HUES64 (cell line): Measurements from ENCODE around the gene ZNF276.
"Not testable (repeated sequence)": the region's sequence is repeated elsewhere in the genome, so short reads cannot be mapped to it uniquely, and the experiment has no call there.

Experiments
- H3K27ac ChIP-seq: 2 replicates; pipeline ENCODE4 v1.7.0; 2013; ENCODE audit warnings: low read depth, low read length, inconsistent platforms
- H3K27me3 ChIP-seq: 2 replicates; pipeline ENCODE4 v1.6.1; 2013; ENCODE audit warnings: mild to moderate bottlenecking, low read length; ENCODE audit not compliant: insufficient read depth
- H3K36me3 ChIP-seq: 2 replicates; pipeline ENCODE4 v1.6.1; 2013; ENCODE audit warnings: mild to moderate bottlenecking, low read length; ENCODE audit not compliant: insufficient read depth
- H3K4me1 ChIP-seq: 2 replicates; pipeline ENCODE4 v1.6.1; 2013; ENCODE audit warnings: mild to moderate bottlenecking, low read length, moderate library complexity; ENCODE audit not compliant: insufficient read depth
- H3K4me3 ChIP-seq: 2 replicates; pipeline ENCODE4 v1.5.1; 2013; ENCODE audit warnings: mild to moderate bottlenecking, low read length, moderate library complexity
- H3K9ac ChIP-seq: 2 replicates; pipeline ENCODE4 v1.6.1; 2013; ENCODE audit warnings: mild to moderate bottlenecking, low read depth, low read length
- H3K9me3 ChIP-seq: 2 replicates; pipeline ENCODE4 v1.6.1; 2013; ENCODE audit warnings: low read depth, low read length; ENCODE audit not compliant: insufficient read depth
- WGBS: fragments of 150-250, 120-280 bp; methylation state at CpG from one replicate; pipeline ENCODE4 v1.1.7; 2013; ENCODE audit warnings: missing lambda C conversion rate; 5-methylcytosine and 5-hydroxymethylcytosine counted together

The ZNF276 gene

DNA sequence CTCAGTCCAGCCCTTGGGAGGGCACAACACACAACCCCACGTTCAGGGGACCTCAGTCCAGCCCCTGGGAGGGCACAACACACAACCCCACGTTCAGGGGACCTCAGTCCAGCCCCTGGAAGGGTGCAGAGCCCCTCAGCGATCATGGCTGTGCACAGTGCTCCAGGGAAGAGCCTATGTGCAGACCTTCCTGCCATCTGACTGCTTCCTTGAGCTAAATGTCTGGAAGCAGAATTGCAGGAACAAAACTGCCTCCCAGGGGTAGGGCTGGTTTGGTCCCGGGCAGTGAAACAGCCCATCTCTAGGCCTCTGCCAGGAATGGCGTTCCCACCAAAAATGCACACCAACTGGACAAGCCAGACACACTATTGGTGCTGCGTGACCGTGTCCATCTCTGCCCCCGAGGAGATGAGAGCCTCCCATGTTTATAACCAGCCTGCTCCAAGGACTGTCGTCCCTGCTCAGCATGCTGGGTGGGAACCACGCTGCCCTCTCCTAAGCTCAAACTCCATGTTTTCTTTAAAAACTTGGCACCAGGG is 44.0 kb downstream of the ZNF276 start:
- Histone ChIP-seq H3K4me1 (no peaks in the 10 kb centered on the region), H3K27me3 (no peaks in the 10 kb centered on the region), H3K9ac (no peak overlapping the region), H3K36me3 (peaks cover 95% of the 10 kb centered on the region), H3K9me3 (no peaks in the 10 kb centered on the region), H3K4me3 (no peak overlapping the region), H3K27ac (no peak overlapping the region)
- 94% methylated on average over 10 of the region's 10 CpGs for WGBS

GRCh38 chr16:89770367-89770766 is 49.0 kb downstream of the ZNF276 start:
- H3K27ac ChIP-seq = no peak overlapping the region
- H3K36me3 ChIP-seq = peaks cover 94% of the 10 kb centered on the region
- 95% methylated on average over 16 of the region's 16 CpGs for WGBS
- H3K4me1 ChIP-seq = no peaks in the 10 kb centered on the region
- no peaks in the 10 kb centered on the region for H3K9me3 ChIP-seq
- H3K9ac ChIP-seq = no peak overlapping the region
- no peak overlapping the region for H3K4me3 ChIP-seq
- H3K27me3 ChIP-seq = no peaks in the 10 kb centered on the region

GRCh38 chr16:89775223-89775622 is 53.9 kb downstream of the ZNF276 start:
- WGBS = 97% methylated on average over 13 of the region's 13 CpGs
- Histone ChIP-seq H3K4me1 (no peaks in the 10 kb centered on the region), H3K36me3 (peaks cover 90% of the 10 kb centered on the region), H3K9ac (no peak overlapping the region), H3K9me3 (no peaks in the 10 kb centered on the region), H3K4me3 (no peak overlapping the region), H3K27me3 (no peaks in the 10 kb centered on the region), H3K27ac (no peak overlapping the region)

GRCh38 chr16:89778211-89778610 is 56.9 kb downstream of the ZNF276 start:
- H3K9ac ChIP-seq = not testable (repeated sequence)
- peaks cover 80% of the 10 kb centered on the region for H3K36me3 ChIP-seq

GRCh38 chr16:89779231-89779908 is 58.0 kb downstream of the ZNF276 start:
- no peaks in the 10 kb centered on the region for H3K27me3 ChIP-seq
- WGBS = 91% methylated on average over 13 of the region's 13 CpGs
- no peak overlapping the region for H3K4me3 ChIP-seq
- H3K36me3 ChIP-seq = peaks cover 75% of the 10 kb centered on the region
- H3K9ac ChIP-seq = no peak overlapping the region
- no peaks in the 10 kb centered on the region for H3K9me3 ChIP-seq
- no peaks in the 10 kb centered on the region for H3K4me1 ChIP-seq
- peak overlapping the region; percentile 44; the same call in 1 of the 2 replicates for H3K27ac ChIP-seq

More at GRCh38 chr16:89778211-89778610, 56.9 kb downstream of the ZNF276 start:
- not testable (repeated sequence) for H3K4me1 ChIP-seq, H3K27ac ChIP-seq, H3K27me3 ChIP-seq, H3K4me3 ChIP-seq, H3K9me3 ChIP-seq
- WGBS = 96% methylated on average over 5 of the region's 5 CpGs

DNA sequence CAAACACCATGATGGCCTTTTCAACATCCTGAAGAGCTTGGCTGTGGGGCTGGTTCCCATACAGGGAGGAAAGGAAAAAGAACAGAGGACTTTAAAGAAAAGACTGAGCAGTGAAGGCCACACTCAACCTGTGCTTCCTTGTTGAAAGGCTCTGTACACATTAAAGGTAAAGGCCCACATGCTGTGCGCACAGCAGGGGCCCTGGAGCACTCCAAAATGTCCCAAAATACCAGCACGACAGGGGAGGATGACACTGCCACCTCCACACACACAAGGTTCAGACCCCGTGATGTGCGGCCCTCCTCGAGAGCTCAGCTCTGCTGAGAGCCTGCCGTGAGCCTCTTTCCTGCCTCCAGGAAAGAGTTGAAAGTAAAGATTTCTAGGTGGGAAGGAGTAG is 58.6 kb downstream of the ZNF276 start:
- WGBS = 71% methylated on average over 6 of the region's 6 CpGs
- no peaks in the 10 kb centered on the region for H3K9me3 ChIP-seq

DNA sequence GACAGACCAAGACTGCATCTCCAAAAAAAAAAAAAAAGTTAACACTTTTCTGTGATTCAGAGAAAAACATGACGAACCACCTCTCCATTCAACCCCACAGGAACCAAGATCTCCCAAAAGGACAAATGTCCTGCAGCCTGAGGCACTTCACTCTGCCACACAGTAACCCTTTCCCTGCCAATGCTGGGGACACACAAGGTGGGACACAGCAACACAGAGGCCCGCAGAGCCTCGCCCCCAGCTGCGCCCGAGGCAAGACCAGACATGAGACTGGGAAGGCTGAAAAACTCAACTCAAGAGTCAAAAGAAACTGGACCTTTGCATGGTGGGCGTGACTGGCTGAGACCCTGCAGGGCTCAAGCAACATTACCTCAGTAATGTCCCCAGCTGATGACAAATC is 61.2 kb downstream of the ZNF276 start:
- Histone ChIP-seq H3K36me3 (peaks cover 80% of the 10 kb centered on the region), H3K27me3 (no peaks in the 10 kb centered on the region), H3K9me3 (no peaks in the 10 kb centered on the region), H3K9ac (no peak overlapping the region), H3K4me1 (no peaks in the 10 kb centered on the region), H3K27ac (no peak overlapping the region), H3K4me3 (no peak overlapping the region)
- WGBS = 95% methylated on average over 6 of the region's 6 CpGs

More for the DNA sequence above, 58.6 kb downstream of the ZNF276 start:
- no peaks in the 10 kb centered on the region for H3K27me3 ChIP-seq
- no peak overlapping the region for H3K4me3 ChIP-seq
- H3K4me1 ChIP-seq = no peaks in the 10 kb centered on the region
- no peak overlapping the region for H3K9ac ChIP-seq
- peaks cover 77% of the 10 kb centered on the region for H3K36me3 ChIP-seq
- H3K27ac ChIP-seq = peak overlapping the region; percentile 44

DNA sequence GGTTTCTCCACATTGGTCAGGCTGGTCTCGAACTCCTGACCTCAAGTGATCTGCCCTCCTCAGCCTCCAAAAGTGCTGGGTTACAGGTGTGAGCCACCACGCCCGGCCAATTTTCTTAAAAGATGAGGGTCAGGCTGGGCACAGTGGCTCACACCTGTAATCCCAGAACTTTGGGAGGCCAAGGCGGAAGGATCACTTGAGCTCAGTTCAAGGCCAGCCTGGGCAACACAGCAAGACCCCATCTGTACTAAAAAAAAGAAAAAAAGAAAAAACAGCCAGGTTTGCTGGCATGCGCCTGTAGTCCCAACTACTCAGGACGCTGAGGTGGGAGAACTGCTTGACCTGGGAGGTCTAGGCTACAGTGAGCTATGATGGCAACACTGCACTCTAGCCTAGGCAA is 62.6 kb downstream of the ZNF276 start:
- H3K9ac ChIP-seq, H3K4me1 ChIP-seq, H3K27ac ChIP-seq, H3K27me3 ChIP-seq, H3K4me3 ChIP-seq, H3K9me3 ChIP-seq: not testable (repeated sequence)
- 96% methylated on average over 6 of the region's 6 CpGs for WGBS
- H3K36me3 ChIP-seq = peaks cover 82% of the 10 kb centered on the region

GRCh38 chr16:89784406-89784805 is 63.1 kb downstream of the ZNF276 start:
- Histone ChIP-seq H3K36me3 (peaks cover 82% of the 10 kb centered on the region), H3K4me3 (no peak overlapping the region), H3K9me3 (no peaks in the 10 kb centered on the region), H3K27me3 (no peaks in the 10 kb centered on the region), H3K4me1 (no peaks in the 10 kb centered on the region), H3K9ac (no peak overlapping the region), H3K27ac (no peak overlapping the region)
- 97% methylated on average over 7 of the region's 7 CpGs for WGBS

DNA sequence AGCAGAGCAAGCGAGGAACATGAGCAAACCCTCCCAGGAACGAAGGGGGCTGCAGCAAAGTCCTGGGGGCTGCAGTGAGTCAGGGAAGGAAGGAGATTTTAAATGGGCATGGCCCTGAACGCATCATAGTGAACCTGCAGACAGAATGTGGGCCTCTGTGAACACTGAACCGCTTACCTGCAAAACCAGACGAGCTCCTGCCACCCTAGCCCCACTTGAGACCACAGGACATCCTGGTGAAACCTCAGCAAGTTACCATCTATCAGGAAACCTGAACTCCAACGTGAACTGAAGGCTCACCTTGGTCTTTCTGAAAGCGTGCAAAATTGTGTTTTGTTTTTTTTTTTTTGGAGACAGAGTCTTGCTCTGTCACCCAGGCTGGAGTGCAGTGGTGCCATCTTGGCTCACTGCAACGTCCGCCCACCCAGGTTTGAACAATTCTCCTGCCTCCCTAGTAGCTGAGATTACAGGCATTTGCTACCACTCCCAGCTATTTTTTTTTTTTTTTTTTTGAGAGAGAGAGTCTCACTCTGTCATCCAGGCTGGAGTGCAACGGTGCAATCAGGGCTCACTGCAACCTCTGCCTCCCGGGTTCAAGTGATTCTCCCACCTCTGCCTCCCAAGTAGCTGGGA is 64.3 kb downstream of the ZNF276 start:
- 94% methylated on average over 11 of the region's 11 CpGs for WGBS
- no peaks in the 10 kb centered on the region for H3K27me3 ChIP-seq
- H3K27ac ChIP-seq = no peak overlapping the region
- peaks cover 81% of the 10 kb centered on the region for H3K36me3 ChIP-seq
- H3K9ac ChIP-seq = no peak overlapping the region
- H3K9me3 ChIP-seq = no peaks in the 10 kb centered on the region
- no peaks in the 10 kb centered on the region for H3K4me1 ChIP-seq
- no peak overlapping the region for H3K4me3 ChIP-seq

DNA sequence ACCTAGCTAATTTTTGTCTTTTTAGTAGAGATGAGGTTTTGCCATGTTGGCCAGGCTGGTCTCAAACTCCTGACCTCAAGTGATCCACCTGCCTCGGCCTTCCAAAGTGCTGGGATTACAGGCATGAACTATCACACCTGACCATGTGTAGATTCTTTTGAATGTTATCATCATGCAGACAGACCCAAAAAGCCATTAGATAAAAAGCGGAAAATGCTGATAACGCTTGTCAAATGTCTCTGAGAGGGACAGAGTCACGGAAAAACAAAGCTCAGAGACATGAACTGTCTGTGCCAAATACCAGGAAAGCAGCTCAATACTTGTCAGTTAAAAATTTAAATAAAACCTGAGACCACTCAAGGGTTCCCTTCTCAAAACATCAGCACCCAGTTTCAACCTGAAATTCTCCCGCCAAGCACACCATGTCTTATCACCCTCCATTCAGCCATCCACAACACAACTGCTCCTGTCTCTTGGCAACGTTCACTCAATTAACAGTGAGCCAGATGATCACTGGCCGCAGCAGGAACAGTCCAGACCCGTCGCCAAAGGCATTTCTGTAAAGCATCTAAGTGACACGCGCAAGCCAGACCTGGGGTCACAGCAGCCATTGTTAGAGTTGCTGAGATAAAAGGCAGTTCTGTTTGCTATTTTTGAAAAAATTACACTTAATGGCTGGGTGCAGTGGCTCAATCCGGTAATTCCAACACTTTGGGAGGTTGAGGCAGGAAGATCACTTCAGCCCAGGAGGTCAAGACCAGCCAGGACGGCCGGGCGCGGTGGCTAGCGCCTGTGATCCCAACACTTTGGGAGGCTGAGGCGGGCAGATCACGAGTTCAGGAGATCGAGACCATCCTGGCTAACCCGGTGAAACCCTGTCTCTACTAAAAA is 65.4 kb downstream of the ZNF276 start:
- 97% methylated on average over 21 of the region's 21 CpGs for WGBS
- H3K36me3 ChIP-seq = peaks cover 87% of the 10 kb centered on the region
- no peaks in the 10 kb centered on the region for H3K9me3 ChIP-seq
- no peak overlapping the region for H3K27ac ChIP-seq
- H3K4me1 ChIP-seq = no peaks in the 10 kb centered on the region
- H3K4me3 ChIP-seq = no peak overlapping the region
- no peak overlapping the region for H3K9ac ChIP-seq
- H3K27me3 ChIP-seq = no peaks in the 10 kb centered on the region
